ENCODE results near the gene CMSS1. TPM values are rescaled to one million over a fixed set of nuclear protein-coding genes. Genes with fewer than 3 reads are reported as not detected.
A peak's percentile ranks its signal among the peaks of the same experiment; 100 is the strongest.

The CMSS1 gene
- total RNA-seq, 1 experiment from 2014 or later: 48.9 TPM

DNA sequence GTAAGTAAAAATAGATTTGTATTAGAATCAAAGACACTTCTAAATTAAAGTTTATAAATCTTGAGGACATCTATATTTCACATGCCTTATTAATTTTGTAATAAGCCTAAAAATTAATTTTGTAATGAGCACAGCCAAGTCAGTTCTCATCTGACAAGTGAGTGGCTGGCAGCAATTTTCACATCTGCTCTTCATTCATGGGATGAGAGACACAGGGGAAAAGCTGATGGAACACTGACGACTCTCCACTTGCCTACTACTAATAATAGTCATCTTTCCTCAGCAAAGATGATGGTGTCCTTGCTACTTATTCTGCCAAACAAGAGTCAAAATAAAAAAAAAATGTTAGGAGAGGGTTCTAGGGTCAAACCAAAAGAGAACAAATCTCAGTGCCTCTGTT is 14.4 kb upstream of the CMSS1 start:
- Histone ChIP-seq H3K4me3 (no peak overlapping the region), H3K27me3 (no peaks in the 10 kb centered on the region), H3K36me3 (no peaks in the 10 kb centered on the region), H3K9me3 (peaks cover 15% of the 10 kb centered on the region)
- DNase-seq: no peak

DNA sequence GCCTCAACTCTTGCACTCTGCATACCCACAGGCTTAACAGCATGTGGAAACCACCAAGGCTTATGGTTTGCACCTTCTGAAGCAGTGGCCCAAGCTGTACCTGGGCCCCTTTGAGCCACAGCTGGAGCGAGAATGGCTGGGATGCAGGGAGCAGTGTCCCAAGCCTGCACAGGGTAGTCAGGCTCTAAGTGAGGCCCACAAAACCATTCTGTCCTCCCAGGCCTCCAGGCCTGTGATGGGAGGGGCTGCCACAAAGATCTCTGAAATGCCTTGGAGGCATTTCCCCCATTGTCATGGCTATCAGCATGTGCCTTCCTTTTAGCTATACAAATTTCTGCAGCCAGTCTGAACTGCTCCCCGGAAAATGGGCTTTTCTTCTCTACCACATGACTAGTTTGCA is 12.5 kb upstream of the CMSS1 start:
- no peak for DNase-seq
- H3K4me3 ChIP-seq: no peak overlapping the region
- no peaks in the 10 kb centered on the region for H3K27me3 ChIP-seq
- H3K9me3 ChIP-seq: peaks cover 15% of the 10 kb centered on the region
- no peaks in the 10 kb centered on the region for H3K36me3 ChIP-seq

- H3K27me3 ChIP-seq: no peaks in the 10 kb centered on the region
- peak; percentile 52 for DNase-seq
These were observed 9.4 kb upstream of the CMSS1 start for GRCh38 chr3:99808163-99808794.

GRCh38 chr3:99809565-99809964 is 8.1 kb upstream of the CMSS1 start:
- Histone ChIP-seq H3K4me3 (no peak overlapping the region), H3K27me3 (no peaks in the 10 kb centered on the region), H3K9me3 (peaks cover 12% of the 10 kb centered on the region), H3K36me3 (no peaks in the 10 kb centered on the region)
- DNase-seq: no peak

More at GRCh38 chr3:99808163-99808794, 9.4 kb upstream of the CMSS1 start:
- Histone ChIP-seq H3K9me3 (peaks cover 15% of the 10 kb centered on the region), H3K36me3 (no peaks in the 10 kb centered on the region), H3K4me3 (no peak overlapping the region)

GRCh38 chr3:99810403-99810802 is 7.3 kb upstream of the CMSS1 start:
- no peaks in the 10 kb centered on the region for H3K27me3 ChIP-seq
- no peak for DNase-seq
- H3K36me3 ChIP-seq: no peaks in the 10 kb centered on the region
- no peak overlapping the region for H3K4me3 ChIP-seq
- peaks cover 3% of the 10 kb centered on the region for H3K9me3 ChIP-seq

DNA sequence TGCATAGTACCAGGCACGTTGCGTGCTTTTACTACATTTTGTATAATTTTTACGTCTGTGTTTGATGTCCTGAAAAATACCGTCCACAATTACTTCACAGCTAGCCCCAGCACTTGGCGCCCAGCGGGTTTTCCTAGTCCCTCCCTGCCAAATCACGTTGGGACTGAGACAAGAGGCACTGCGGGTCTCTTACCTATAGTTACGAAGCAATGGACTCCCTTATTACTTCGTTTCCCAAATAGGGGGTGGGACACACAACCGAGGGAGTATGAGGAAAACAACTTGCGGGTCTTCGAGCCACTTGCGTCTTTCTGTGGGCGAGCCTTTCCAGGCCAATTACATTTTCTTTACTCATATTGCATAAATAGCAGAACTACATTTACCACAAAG is 620 bp upstream of the CMSS1 start:
- no peaks in the 10 kb centered on the region for H3K9me3 ChIP-seq
- H3K36me3 ChIP-seq: peaks cover 10% of the 10 kb centered on the region
- H3K4me3 ChIP-seq: peak overlapping the region; percentile 73
- DNase-seq: peak; percentile 58
- no peaks in the 10 kb centered on the region for H3K27me3 ChIP-seq

DNA sequence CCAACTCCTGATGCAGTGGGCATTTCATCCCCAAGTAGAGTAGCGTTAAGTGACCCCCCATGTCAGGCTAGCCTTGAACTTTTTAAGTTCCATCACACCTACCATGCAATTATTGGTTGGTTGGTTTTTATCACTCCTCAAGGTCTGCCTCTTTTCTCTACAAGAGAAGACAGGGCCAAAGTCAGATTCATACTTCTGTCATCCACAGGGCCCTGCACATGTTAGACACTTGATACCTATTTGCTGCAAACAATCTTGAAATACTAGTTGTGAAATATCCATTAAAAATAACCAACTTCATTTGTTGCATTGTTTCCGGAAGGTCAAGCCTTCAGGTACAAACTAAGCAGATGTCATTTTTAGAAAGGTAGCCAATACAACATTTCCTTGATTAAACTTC is 1.2 kb downstream of the CMSS1 start:
- DNase-seq: no peak

GRCh38 chr3:99823723-99824711 is 6.4 kb downstream of the CMSS1 start:
- DNase-seq: no peak
- H3K9me3 ChIP-seq: no peaks in the 10 kb centered on the region
- no peak overlapping the region for H3K4me3 ChIP-seq
- H3K36me3 ChIP-seq: peaks cover 10% of the 10 kb centered on the region
- no peaks in the 10 kb centered on the region for H3K27me3 ChIP-seq

More for the DNA sequence above, 1.2 kb downstream of the CMSS1 start:
- Histone ChIP-seq H3K9me3 (no peaks in the 10 kb centered on the region), H3K36me3 (peaks cover 10% of the 10 kb centered on the region), H3K27me3 (no peaks in the 10 kb centered on the region), H3K4me3 (peak overlapping the region; percentile 73)

DNA sequence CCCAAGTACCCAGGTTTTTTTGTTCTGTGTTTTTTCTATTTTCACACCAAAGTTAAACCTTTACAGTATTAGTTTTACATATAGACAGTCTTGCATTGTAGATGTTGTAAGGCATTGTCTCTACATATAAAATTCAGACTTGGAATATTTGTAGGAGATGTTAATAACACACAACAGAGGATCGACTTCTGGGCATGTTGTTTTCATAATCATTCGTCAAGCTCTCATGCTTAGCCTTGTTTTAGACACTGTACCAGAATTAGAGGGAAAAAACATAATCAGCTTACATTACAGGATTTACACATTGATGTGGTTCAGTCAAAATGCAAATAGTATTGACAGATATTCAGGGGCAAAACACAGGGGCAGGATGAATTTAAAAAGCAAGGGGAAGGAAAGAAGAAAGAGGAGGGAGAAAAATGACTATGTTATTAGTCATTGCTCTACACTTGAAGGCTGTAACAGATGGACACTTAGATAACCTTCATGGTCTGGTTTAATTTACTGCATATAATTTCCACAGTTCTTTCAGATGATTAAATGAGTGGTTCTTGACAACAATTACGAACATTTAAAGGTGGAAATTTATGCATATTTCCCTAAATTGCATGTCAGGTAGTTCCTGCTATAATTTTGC is 7.5 kb downstream of the CMSS1 start:
- Histone ChIP-seq H3K9me3 (no peaks in the 10 kb centered on the region), H3K4me3 (no peak overlapping the region), H3K27me3 (no peaks in the 10 kb centered on the region), H3K36me3 (peaks cover 8% of the 10 kb centered on the region)
- no peak for DNase-seq

DNA sequence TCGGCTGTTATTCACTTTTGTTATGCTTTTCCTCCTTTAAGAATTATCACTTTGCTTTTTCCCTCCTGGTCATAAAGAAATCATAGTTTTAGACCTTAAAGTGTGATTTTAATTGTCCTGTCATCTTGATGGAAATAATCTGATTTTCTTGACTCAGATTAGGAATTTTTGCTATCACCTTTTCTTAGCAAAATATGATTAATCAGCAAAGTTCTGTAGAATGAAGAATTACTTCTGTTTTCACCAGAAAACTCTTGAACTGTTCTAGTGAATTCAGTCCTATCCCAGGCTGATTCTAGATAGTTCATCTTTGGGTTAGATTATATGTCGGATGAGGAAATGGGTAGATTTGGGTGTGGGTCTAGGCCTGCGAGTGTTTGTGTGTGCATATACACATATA is 12.2 kb downstream of the CMSS1 start:
- Histone ChIP-seq H3K27me3 (no peaks in the 10 kb centered on the region), H3K4me3 (no peak overlapping the region), H3K9me3 (no peaks in the 10 kb centered on the region), H3K36me3 (no peaks in the 10 kb centered on the region; the same call in 1 of the 2 replicates)
- DNase-seq: no peak

DNA sequence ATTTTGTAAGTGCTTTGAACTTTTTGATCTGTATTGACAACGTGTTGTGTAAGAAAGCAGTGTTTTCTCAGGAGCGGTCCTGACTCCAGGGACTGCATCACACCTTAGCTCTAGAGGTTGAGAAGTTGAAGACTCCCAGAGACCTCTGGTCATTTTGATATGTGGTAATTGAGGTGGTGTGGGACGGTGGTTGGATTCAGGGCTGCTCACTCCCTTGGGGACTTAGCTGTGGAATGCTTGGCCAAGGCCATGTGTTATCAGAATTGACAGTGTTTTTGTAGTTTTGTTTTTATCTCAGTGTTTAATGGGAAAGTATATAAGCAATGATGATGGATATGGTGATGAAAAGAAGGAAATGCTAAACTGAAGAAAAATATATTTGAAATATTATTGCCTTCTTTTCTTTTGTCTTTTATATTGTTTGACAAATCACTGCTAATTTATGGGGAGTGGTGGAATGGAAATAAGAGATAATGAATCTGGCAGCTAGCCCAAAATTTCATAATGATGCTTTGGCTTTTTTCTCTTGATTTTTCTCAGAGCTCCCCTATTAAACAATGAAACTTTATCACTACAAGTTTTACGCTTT is 16.0 kb downstream of the CMSS1 start:
- Histone ChIP-seq H3K9me3 (no peaks in the 10 kb centered on the region), H3K4me3 (no peak overlapping the region), H3K27me3 (no peaks in the 10 kb centered on the region), H3K36me3 (peaks cover 3% of the 10 kb centered on the region; the same call in 1 of the 2 replicates)
- no peak for DNase-seq

- no peaks in the 10 kb centered on the region for H3K9me3 ChIP-seq
- H3K27me3 ChIP-seq: no peaks in the 10 kb centered on the region
- H3K4me3 ChIP-seq: no peak overlapping the region
- H3K36me3 ChIP-seq: peaks cover 3% of the 10 kb centered on the region; the same call in 1 of the 2 replicates
- no peak for DNase-seq
These were observed 16.7 kb downstream of the CMSS1 start for GRCh38 chr3:99834211-99834957.

- Histone ChIP-seq H3K27me3 (no peaks in the 10 kb centered on the region), H3K36me3 (peaks cover 6% of the 10 kb centered on the region), H3K4me3 (no peak overlapping the region), H3K9me3 (no peaks in the 10 kb centered on the region)
- DNase-seq: no peak
These were observed 19.0 kb downstream of the CMSS1 start for GRCh38 chr3:99836681-99837080.

GRCh38 chr3:99837715-99838114 is 20.1 kb downstream of the CMSS1 start:
- Histone ChIP-seq H3K36me3 (peaks cover 9% of the 10 kb centered on the region), H3K27me3 (no peaks in the 10 kb centered on the region), H3K4me3 (no peak overlapping the region), H3K9me3 (no peaks in the 10 kb centered on the region)
- DNase-seq: no peak

- no peak for DNase-seq
- no peaks in the 10 kb centered on the region for H3K27me3 ChIP-seq
- H3K4me3 ChIP-seq: no peak overlapping the region
- no peaks in the 10 kb centered on the region for H3K9me3 ChIP-seq
- peaks cover 9% of the 10 kb centered on the region for H3K36me3 ChIP-seq
These were observed 21.1 kb downstream of the CMSS1 start for GRCh38 chr3:99838755-99839154.

GRCh38 chr3:99839613-99840012 is 22.0 kb downstream of the CMSS1 start:
- H3K4me3 ChIP-seq: no peak overlapping the region
- no peaks in the 10 kb centered on the region for H3K27me3 ChIP-seq
- no peak for DNase-seq
- peaks cover 9% of the 10 kb centered on the region for H3K36me3 ChIP-seq
- H3K9me3 ChIP-seq: no peaks in the 10 kb centered on the region

Data from MG63 (cell line).